Testis (tissue), 2 donors: Measurements from ENCODE around the gene GNB5.

Experiments used
- POLR2A ChIP-seq: fragments of 450-650 bp; IDR thresholded peaks from one replicate; pipeline ENCODE4 v1.6.1; 2017; ENCODE audit warnings: antibody characterized with exemption, mild to moderate bottlenecking, moderate library complexity
- TF ChIP-seq, protein P1 (sequence below), 3 experiments: fragments of 450-650 bp in 2 of 3; fragments of 200-600 bp in 1 of 3; sonication (generic) in 1 of 3; IDR thresholded peaks; one replicate each; pipeline ENCODE4 v1.5.1; 2016 to 2019; ENCODE audit warnings: antibody characterized with exemption in 3 of 3, mild to moderate bottlenecking in 2 of 3, moderate library complexity in 1 of 3

DNA sequence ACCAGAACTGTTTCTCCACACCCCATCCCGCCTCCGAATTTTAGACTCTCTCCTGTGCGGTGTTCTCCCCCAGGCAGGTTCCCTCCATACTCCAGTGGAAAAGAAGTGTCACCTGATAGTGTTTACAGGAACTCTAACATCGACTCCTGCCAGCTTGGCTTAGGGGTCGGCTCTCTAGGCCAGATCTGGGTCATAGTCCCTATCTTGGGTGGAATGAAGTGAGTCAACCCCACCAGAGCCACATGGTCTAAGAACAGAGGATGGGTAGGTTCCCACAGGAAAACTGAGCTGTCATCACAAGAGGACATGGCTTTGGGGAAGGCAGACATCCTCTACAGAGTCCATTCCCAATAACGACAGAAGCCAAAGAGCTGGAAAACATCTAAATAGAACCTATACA, 84.6 kb downstream of the GNB5 start:
- TF ChIP-seq, protein P1, sequence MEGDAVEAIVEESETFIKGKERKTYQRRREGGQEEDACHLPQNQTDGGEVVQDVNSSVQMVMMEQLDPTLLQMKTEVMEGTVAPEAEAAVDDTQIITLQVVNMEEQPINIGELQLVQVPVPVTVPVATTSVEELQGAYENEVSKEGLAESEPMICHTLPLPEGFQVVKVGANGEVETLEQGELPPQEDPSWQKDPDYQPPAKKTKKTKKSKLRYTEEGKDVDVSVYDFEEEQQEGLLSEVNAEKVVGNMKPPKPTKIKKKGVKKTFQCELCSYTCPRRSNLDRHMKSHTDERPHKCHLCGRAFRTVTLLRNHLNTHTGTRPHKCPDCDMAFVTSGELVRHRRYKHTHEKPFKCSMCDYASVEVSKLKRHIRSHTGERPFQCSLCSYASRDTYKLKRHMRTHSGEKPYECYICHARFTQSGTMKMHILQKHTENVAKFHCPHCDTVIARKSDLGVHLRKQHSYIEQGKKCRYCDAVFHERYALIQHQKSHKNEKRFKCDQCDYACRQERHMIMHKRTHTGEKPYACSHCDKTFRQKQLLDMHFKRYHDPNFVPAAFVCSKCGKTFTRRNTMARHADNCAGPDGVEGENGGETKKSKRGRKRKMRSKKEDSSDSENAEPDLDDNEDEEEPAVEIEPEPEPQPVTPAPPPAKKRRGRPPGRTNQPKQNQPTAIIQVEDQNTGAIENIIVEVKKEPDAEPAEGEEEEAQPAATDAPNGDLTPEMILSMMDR (IDR thresholded peaks at IDR 0.05): no peak
- no peak for TF ChIP-seq POLR2A
